Activated CD4-positive, CD25-positive, alpha-beta regulatory T cell treated with anti-CD3 and anti-CD28 coated beads, Interleukin-2, amount 50 U/mL, for 24 hours (primary cell): ENCODE results near the gene VPS39.

Source experiments
- ATAC-seq, 2 donors: fragments of 150-1000 bp; cut with Tn5 transposase; one replicate each; pipeline ENCODE4 v1.10.0; 2021; ENCODE audit warnings: mild to moderate bottlenecking in 1 of 2, moderate library complexity in 1 of 2

Gene VPS39

GRCh38 chr15:42199126-42199525, 9.0 kb downstream of the VPS39 start:
- ATAC-seq: no peak

DNA sequence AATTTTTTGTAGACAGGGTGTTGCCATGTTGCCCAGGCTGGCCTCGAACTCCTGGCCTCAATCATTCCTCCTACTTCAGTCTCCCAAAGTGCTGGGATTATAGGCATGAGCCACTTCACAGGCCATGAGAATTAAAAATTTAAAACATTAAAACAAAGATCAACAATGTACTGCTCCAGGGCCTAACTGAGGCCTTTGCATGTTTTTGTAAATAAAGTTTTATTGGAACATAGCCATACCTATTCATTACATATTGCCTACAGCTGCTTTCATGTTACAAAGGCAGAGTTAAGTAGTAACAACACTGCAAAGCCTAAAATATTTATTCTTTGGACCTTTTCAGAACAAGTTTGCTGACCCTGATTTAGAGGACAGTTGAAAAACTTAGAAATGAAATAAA, 9.6 kb downstream of the VPS39 start:
- ATAC-seq: no peak

GRCh38 chr15:42194513-42194912, 13.6 kb downstream of the VPS39 start:
- ATAC-seq: no peak

GRCh38 chr15:42193383-42193782, 14.7 kb downstream of the VPS39 start:
- peak; percentile 78 to 80 for ATAC-seq

- peak in 1 of 2 donors; percentile 9 for ATAC-seq
These were observed 16.3 kb downstream of the VPS39 start for GRCh38 chr15:42191610-42192346.

- no peak for ATAC-seq
These were observed 17.7 kb downstream of the VPS39 start for GRCh38 chr15:42190370-42190769.

DNA sequence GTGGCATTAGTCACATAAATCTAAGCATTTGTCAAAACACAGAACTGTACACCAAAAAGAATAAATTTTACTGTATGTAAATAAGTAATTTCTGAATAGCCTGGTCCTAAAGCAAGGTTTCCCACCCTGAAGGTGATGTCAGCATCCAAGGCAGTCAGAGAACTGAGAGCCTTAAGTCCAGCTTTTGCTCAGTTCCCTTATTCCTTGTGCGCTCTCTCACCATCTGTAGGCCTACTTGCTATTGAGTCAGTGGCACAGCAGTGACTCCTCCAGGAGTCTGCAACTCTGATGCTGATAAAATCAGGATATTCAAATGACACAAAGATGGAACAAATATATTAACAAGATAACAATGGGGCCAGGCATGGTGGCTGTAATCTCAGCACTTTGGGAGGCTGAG, 22.3 kb downstream of the VPS39 start:
- ATAC-seq: no peak

- no peak for ATAC-seq
These were observed 23.4 kb downstream of the VPS39 start for GRCh38 chr15:42184736-42185135.

DNA sequence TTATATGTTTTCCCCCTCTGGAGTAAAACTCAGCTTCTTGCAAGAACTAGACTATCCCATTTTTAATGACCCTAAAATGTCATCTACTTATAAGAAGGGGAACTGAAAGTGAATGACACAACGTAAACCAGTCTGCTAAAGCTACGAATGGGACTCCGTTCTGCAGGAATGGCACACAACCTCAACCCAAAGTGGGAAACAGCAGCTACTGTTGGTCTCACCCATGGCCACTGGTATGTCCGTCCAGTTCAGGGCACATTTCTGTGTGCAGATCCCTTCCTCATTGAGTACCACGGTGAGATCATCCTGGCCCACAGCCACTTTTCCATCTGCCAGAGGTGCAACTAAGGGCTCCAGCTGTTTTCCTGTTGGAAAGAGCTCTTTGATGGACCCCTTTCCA, 23.8 kb downstream of the VPS39 start:
- no peak for ATAC-seq

- no peak for ATAC-seq
These were observed 25.1 kb downstream of the VPS39 start for GRCh38 chr15:42182961-42183360.

DNA sequence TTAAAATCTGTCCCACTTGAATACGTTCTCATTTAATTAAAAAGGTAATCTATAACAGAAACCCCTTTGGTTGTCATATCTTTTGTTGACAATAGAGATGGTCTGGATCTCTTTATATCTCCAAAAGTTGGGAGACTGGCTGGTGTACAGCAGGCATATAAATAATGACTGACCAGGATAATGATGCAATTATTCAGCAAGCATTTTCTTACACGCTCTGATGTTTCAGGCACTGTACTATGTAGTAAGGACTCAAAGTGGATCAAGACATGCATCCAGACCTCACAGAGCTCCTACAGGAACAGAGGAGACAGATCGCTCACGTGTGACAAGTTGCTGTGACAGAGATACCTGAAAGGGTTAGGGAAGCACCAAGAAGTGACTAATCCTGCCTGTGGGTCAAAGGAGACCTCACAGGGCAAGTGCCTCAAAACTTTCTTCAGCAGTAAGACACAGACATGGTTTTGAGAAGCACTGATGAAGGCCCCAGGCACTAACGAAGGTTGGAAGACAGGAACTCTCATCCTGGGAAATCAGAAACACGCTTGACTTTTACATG, 25.7 kb downstream of the VPS39 start:
- no peak for ATAC-seq

DNA sequence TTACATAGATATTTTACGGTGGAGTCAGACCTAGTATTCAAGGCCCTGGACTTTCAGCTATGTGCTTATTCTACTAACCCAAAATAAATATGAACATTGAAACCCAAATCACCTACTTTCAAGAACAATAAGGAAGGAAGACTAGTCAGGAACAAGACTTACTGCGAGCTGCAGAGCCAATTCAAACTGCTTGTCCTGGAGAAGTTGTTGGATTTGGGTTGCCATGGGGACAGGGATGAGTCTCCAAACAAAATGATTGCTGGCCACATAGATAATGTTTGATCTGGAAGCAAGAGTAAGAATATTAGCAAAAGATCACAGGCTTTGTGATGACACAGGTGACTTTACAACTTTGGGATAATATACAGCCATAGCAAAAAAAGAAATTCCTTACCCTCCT, 30.0 kb downstream of the VPS39 start:
- ATAC-seq: no peak

DNA sequence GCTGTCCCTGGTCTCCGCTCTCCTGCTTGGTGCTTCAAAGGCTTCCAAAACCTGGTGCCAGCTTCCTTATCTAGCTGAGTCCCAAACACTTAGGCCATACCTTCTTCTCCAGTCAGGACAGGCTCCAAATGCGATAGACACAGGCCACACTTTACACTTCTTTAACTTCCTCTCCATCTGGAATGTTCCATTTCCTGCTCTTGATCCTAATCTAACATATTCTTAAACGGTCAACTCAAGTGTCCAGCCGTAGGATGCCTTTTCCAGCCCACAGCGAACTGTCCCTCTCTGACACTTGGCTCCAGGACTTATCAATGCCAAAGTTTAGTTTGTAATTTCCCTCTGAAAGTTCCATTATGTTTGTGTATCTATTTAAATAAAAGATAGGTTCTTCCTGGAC, 32.4 kb downstream of the VPS39 start:
- no peak for ATAC-seq

DNA sequence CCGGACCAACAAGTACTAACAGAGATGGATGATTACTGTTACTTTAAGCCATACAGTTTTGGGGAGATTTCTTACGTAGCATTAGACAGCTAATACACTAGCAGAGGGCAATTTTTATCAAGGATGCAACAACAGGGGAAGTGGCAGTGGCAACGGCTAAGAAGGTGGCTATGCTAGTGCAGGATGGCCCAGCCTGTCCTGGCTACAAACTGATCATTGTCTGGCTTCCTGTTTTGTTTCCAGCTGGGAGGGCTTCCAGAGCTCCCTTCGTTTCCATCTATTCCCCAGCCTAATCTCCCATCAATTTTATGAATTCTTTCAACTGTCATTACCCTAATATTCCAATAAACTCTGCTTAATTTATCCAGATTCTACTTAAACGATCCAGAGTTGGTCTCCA, 35.6 kb downstream of the VPS39 start:
- no peak for ATAC-seq

DNA sequence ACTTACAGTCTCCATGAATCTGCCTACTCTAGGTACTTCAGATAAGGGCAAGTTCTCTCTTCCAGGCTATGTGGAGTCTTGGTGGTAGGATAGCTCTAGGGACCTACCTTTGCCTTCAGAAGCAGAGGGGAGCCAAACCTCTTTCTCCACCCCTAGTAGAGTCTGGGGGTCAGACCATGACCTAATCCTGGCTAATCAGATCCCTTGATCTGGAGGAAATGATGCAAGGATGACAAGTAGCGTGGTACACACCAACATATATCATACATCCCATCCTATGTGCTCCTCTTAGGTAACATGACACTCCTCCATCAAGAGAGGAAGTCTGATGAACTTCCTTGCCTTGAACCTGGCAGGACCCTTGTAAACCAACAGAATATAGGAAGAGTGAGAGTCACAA, 36.3 kb downstream of the VPS39 start:
- no peak for ATAC-seq

- peak in 1 of 2 donors; percentile 13 for ATAC-seq
These were observed 37.0 kb downstream of the VPS39 start for GRCh38 chr15:42171122-42171521.

GRCh38 chr15:42166225-42166940, 41.7 kb downstream of the VPS39 start:
- ATAC-seq: no peak

- ATAC-seq: no peak
These were observed 43.0 kb downstream of the VPS39 start for GRCh38 chr15:42165106-42165505.

DNA sequence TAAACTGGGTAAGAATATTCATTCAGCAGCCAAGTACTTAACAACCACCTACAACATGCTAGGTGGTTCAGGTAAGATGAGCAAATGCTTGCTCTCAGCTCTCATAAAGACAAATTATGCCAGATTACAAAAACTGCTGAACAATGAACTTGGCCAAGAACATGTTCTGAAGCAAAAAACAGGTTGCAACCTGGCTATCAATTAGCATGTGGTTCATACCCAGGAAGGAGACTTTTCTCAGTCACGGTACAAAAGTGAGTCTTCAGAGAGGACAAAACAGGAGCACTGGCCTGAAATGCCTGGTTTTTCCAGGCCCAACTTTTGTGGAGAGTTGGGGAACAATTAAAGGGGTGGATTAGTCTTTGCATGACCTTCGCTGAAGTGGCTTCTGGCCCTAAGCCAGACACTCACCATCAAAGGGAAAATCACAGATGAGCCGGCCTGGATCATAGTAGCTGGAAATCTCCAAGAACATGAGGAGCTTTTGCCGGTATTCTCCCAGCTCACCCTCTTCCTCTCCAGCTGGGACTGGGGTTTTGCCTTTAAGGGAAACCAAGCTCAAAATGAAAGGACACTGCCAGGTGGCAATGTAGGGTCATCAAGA, 44.1 kb downstream of the VPS39 start:
- no peak for ATAC-seq

DNA sequence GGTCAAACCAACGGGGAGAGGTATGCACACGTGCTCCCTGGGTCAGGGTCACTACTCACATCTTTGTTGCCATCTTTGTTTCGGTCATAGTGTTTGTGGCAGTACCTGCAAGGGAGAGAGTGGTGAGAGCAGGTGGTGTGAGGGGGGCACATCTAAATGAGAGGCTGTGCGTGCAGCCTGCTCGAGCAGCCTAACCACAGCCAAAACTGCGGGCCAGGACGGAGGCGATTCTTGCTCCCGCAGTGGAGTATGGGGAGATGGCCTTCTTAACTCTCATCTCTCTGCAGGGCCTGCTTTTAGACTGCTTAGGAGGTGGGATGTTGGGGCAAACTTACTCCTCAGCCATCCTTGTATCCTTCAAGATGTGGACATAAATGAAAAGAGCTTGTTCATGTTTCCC, 44.8 kb downstream of the VPS39 start:
- ATAC-seq: no peak

DNA sequence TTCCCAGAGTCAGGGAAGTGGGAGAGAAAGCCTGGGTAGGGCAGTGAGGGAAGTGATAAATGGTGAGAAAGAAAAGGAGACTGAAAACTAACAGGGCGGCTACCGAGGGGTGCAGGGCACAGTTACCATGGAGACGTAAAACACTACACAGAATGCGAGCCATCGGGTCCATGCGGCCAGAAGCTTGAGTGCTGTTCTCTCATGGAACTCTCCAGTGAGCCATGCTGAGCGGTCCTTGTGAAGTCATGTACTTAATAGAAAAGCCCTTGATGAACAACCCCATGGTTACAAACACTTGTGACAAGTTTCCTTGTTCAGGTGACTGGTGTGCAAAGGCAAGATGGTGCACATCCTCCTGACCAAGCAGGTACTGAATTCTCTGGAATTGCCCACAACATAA, 48.0 kb downstream of the VPS39 start:
- no peak for ATAC-seq

- no peak for ATAC-seq
These were observed 48.6 kb downstream of the VPS39 start for GRCh38 chr15:42159381-42160015.

DNA sequence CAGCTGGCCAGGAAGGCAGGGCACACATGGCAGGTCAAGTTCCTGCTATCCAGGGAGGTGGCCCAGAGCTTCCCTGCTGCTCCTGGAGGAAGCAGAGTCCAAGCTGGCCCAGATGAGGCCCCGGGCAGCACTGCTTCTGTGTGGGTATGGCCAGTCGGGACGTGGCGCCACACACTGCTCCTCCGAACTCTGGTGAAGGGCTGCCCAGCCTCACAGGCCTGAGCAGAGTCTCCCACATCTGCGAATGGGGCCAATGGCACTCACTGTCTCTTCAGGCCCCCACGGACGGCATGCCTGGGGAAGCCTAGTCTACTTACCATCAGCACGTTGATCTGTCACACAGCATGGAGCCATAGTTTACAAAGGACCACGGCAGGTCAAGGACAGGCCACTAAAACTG, 49.2 kb downstream of the VPS39 start:
- no peak for ATAC-seq
